Neuronal stem cell (in vitro differentiated cells): Measurements from ENCODE around the gene CDH12.

Source experiments
- DNase-seq: peaks from one replicate; pipeline ENCODE4 v3.0.0-alpha.2; 2013; ENCODE audit warnings: low spot score
- H2AFZ ChIP-seq: one replicate; pipeline ENCODE4 v1.6.1; 2013; ENCODE audit warnings: mild to moderate bottlenecking, low read length, inconsistent platforms
- H2AK5ac ChIP-seq: 2 replicates; pipeline ENCODE4 v1.6.1; 2013; ENCODE audit warnings: low read depth, mild to moderate bottlenecking, inconsistent platforms, low read length, moderate library complexity, mixed read lengths
- H2BK120ac ChIP-seq: 2 replicates; pipeline ENCODE4 v1.6.1; 2013; ENCODE audit warnings: low read depth, mild to moderate bottlenecking, inconsistent platforms, low read length, moderate library complexity, mixed read lengths
- H2BK12ac ChIP-seq: one replicate; pipeline ENCODE4 v1.6.1; 2013; ENCODE audit warnings: low read length, inconsistent platforms
- H2BK15ac ChIP-seq: 2 replicates; pipeline ENCODE4 v1.6.1; 2013; ENCODE audit warnings: mild to moderate bottlenecking, low read length, inconsistent platforms, mixed read lengths
- H2BK5ac ChIP-seq: one replicate; pipeline ENCODE4 v1.6.1; 2013; ENCODE audit warnings: inconsistent platforms, mild to moderate bottlenecking, low read length, moderate library complexity
- H3K14ac ChIP-seq: one replicate; pipeline ENCODE4 v1.6.1; 2013; ENCODE audit warnings: low read length, inconsistent platforms
- H3K18ac ChIP-seq: 2 replicates; pipeline ENCODE4 v1.6.1; 2013; ENCODE audit warnings: low read length, inconsistent platforms
- H3K23ac ChIP-seq: 2 replicates; pipeline ENCODE4 v1.6.1; 2013; ENCODE audit warnings: low read depth, mild to moderate bottlenecking, mixed read lengths, low read length, inconsistent platforms; ENCODE audit not compliant: poor library complexity
- H3K27ac ChIP-seq: replicated peaks from 3 replicates; pipeline ENCODE4 v1.5.1; 2013; ENCODE audit warnings: low read length, inconsistent platforms
- H3K27me3 ChIP-seq, 3 experiments: 2 replicates each; pipeline ENCODE4 v1.6.1; 2013; ENCODE audit warnings: low read length in 3 of 3, mild to moderate bottlenecking in 2 of 3, inconsistent platforms in 1 of 3, low read depth in 1 of 3, mixed read lengths in 1 of 3, moderate library complexity in 1 of 3; ENCODE audit not compliant: control insufficient read depth in 3 of 3, insufficient read depth in 3 of 3
- H3K36me3 ChIP-seq, 2 donors: replicated peaks in 1 of 2; 2 replicates each; pipeline ENCODE4 v1.6.1; 2013; ENCODE audit warnings: low read length in 2 of 2; ENCODE audit not compliant: control insufficient read depth in 2 of 2, insufficient read depth in 2 of 2
- H3K4ac ChIP-seq: 2 replicates; pipeline ENCODE4 v1.6.1; 2013; ENCODE audit warnings: inconsistent platforms, mild to moderate bottlenecking, low read length, moderate library complexity
- H3K4me1 ChIP-seq, 2 donors: 1 replicate in 1 of 2; 2 replicates in 1 of 2; pipeline ENCODE4 v1.6.1; 2013; ENCODE audit warnings: low read length in 2 of 2, low read depth in 1 of 2; ENCODE audit not compliant: control insufficient read depth in 2 of 2, insufficient read depth in 1 of 2
- H3K4me2 ChIP-seq: one replicate; pipeline ENCODE4 v1.6.1; 2013; ENCODE audit warnings: mild to moderate bottlenecking, low read length, inconsistent platforms; ENCODE audit not compliant: insufficient read depth, poor library complexity, severe bottlenecking
- H3K4me3 ChIP-seq, 2 donors: 2 replicates each; pipeline ENCODE4 v1.5.1; 2013; ENCODE audit warnings: low read length in 2 of 2, mild to moderate bottlenecking in 2 of 2, inconsistent platforms in 1 of 2, moderate library complexity in 1 of 2
- H3K79me1 ChIP-seq: one replicate; pipeline ENCODE4 v1.6.1; 2013; ENCODE audit warnings: low read depth, mild to moderate bottlenecking, inconsistent platforms, low read length, moderate library complexity
- H3K9ac ChIP-seq: one replicate; pipeline ENCODE4 v1.6.1; 2013; ENCODE audit warnings: mild to moderate bottlenecking, low read depth, low read length, inconsistent platforms; ENCODE audit not compliant: poor library complexity
- H3K9me3 ChIP-seq, 2 donors: replicated peaks in 1 of 2; 2 replicates each; pipeline versions ENCODE3 to v1.6.1; 2013; ENCODE audit warnings: low read length in 2 of 2, mild to moderate bottlenecking in 2 of 2, inconsistent platforms in 1 of 2, low read depth in 1 of 2, mixed read lengths in 1 of 2, moderate library complexity in 1 of 2; ENCODE audit not compliant: control insufficient read depth in 2 of 2, insufficient read depth in 1 of 2
- H4K8ac ChIP-seq: one replicate; pipeline ENCODE4 v1.6.1; 2013; ENCODE audit warnings: low read depth, mild to moderate bottlenecking, inconsistent platforms, low read length, moderate library complexity
- H4K91ac ChIP-seq: one replicate; pipeline ENCODE4 v1.6.1; 2013; ENCODE audit warnings: low read length, low read depth, mild to moderate bottlenecking, inconsistent platforms; ENCODE audit not compliant: poor library complexity
- WGBS, 2 donors: extraction: QIAGEN DNeasy Blood & Tissue Kit; methylation state at CpG; one replicate each; pipeline ENCODE4 v1.1.7; 2013; ENCODE audit warnings: missing lambda C conversion rate in 2 of 2, mixed read lengths in 1 of 2; ENCODE audit not compliant: insufficient read length in 2 of 2, insufficient replicate concordance in 1 of 2; ENCODE audit errors: extremely low coverage in 2 of 2; 5-methylcytosine and 5-hydroxymethylcytosine counted together

The CDH12 gene

DNA sequence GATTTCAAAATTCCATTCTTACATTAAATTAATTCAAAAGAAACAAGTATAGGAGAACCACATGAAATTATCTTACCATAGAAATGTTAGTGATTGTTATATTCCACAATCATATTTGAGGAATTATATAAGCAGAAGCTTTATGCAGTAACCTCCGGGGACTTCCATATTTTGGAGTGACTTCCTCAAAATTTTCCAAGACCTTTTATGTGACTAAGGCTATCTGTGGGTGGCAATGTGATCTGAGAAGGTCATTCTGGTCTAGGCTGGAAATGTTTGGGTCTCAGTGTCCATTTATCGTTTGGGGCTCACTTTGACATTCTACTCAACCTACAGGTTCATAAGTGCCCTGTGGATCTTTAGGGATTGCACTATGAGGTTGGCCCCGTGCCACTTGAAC is 776.6 kb downstream of the CDH12 start:
- Histone ChIP-seq H3K27me3 (no peaks in the 10 kb centered on the region), H3K4me1 (no peaks in the 10 kb centered on the region), H3K79me1 (no peaks in the 10 kb centered on the region), H4K91ac (no peak overlapping the region), H2BK12ac (no peak overlapping the region), H3K27ac (no peak overlapping the region), H3K4me2 (no peak overlapping the region), H3K4me3 (no peak overlapping the region), H2BK120ac (no peak overlapping the region), H2AK5ac (no peak overlapping the region), H3K23ac (no peak overlapping the region), H3K9me3 (no peaks in the 10 kb centered on the region), H2BK15ac (no peak overlapping the region), H2BK5ac (no peak overlapping the region), H3K4ac (no peak overlapping the region), H3K18ac (no peak overlapping the region), H4K8ac (no peak overlapping the region), H3K36me3 (no peaks in the 10 kb centered on the region), H3K9ac (no peak overlapping the region), H2AFZ (no peak overlapping the region), H3K14ac (no peak overlapping the region)
- no CpG with 5 or more reads among the region's 3 CpGs for WGBS, 2 donors
- DNase-seq = no peak

DNA sequence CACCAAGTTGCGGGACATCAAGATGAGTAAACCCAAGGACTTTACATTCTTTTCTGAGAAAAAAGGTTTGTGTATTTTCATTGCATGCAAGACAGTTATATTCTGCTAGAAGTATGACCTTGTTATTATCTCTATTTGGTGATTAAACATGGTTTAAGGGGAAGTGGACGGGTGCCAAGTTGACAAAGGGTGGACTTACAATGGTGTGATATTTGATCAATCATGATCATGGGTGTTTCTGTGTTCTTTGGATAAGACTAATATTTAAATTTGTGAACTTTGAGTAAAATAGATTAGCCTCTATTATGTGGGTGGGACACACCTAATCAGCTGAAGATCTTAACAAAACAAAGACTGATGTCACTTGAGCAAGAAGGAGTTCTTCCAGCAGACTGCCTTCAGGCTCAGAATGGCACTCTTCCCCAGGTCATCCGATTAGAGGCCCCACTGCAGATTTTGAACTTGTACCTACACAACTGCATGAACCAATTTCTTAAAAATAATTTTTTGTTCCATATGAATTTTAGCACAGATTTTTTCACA is 782.9 kb downstream of the CDH12 start:
- Histone ChIP-seq H3K18ac (no peak overlapping the region), H3K27me3 (no peaks in the 10 kb centered on the region), H3K27ac (no peak overlapping the region), H3K79me1 (no peaks in the 10 kb centered on the region), H3K9ac (no peak overlapping the region), H2AK5ac (no peak overlapping the region), H4K8ac (no peak overlapping the region), H3K4ac (no peak overlapping the region), H3K23ac (no peak overlapping the region), H2BK12ac (no peak overlapping the region), H3K36me3 (no peaks in the 10 kb centered on the region), H2BK120ac (no peak overlapping the region), H3K14ac (no peak overlapping the region), H2AFZ (no peak overlapping the region), H3K9me3 (no peaks in the 10 kb centered on the region), H2BK5ac (no peak overlapping the region), H3K4me3 (no peak overlapping the region), H2BK15ac (no peak overlapping the region), H4K91ac (no peak overlapping the region), H3K4me2 (no peak overlapping the region), H3K4me1 (no peaks in the 10 kb centered on the region)
- no CpG with 5 or more reads among the region's 3 CpGs for WGBS, 2 donors
- no peak for DNase-seq

DNA sequence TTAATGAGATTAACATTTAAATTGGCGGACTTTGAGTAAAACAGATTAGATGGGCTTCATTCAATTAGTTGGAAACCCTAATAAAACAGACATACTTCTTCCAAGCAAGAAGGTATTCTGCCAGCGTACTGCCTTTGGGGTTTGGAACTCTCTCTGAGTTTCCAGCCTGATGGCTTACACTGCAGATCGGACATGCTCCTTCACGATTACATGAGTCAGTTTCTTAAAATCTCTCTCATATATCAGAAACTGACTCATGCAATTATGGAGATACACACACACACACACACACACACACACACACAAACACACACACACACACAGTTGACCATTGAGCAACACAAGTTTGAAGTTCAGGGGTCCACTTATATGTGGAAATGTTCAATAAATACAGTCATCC is 789.4 kb downstream of the CDH12 start:
- H2BK5ac ChIP-seq = no peak overlapping the region
- H3K4me1 ChIP-seq = no peaks in the 10 kb centered on the region
- H3K4me2 ChIP-seq = no peak overlapping the region
- H2AFZ ChIP-seq = no peak overlapping the region
- no peak overlapping the region for H3K9ac ChIP-seq
- H3K14ac ChIP-seq = no peak overlapping the region
- no peaks in the 10 kb centered on the region for H3K79me1 ChIP-seq
- no peak overlapping the region for H4K8ac ChIP-seq
- no peak overlapping the region for H3K27ac ChIP-seq
- no peak overlapping the region for H3K4me3 ChIP-seq
- no peak overlapping the region for H3K4ac ChIP-seq
- no peak overlapping the region for H3K18ac ChIP-seq
- H3K36me3 ChIP-seq = no peaks in the 10 kb centered on the region
- no peak overlapping the region for H2AK5ac ChIP-seq
- H3K27me3 ChIP-seq = no peaks in the 10 kb centered on the region
- no peak overlapping the region for H2BK15ac ChIP-seq
- WGBS, 2 donors = no CpG with 5 or more reads among the region's 4 CpGs
- no peak overlapping the region for H2BK12ac ChIP-seq
- H3K9me3 ChIP-seq = no peaks in the 10 kb centered on the region
- DNase-seq = no peak
- H2BK120ac ChIP-seq = no peak overlapping the region
- H4K91ac ChIP-seq = no peak overlapping the region
- no peak overlapping the region for H3K23ac ChIP-seq

DNA sequence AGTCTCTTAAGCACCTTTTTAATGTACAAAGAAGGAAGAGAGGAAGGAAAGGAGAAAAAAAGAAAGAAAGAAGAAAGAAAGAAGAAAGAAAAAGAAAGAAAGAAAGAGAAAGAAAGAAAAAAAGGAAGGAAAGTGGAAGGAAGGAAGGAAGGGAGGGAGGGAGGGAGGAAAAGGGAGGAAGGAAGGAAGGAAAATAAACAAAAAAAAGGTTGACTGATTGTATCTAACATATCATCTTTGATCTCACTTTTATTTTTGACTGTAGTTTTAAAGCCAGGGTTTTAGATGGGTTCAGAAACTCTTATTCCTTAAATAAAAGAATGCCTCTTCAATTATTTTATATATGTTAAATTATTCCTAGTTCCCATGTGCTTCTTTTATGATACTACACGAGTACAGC is 794.5 kb downstream of the CDH12 start:
- Histone ChIP-seq H3K27ac (no peak overlapping the region), H3K36me3 (no peaks in the 10 kb centered on the region), H3K4me1 (no peaks in the 10 kb centered on the region), H2AFZ (no peak overlapping the region), H4K8ac (no peak overlapping the region), H3K23ac (no peak overlapping the region), H3K4me3 (no peak overlapping the region), H3K9me3 (no peaks in the 10 kb centered on the region), H3K79me1 (no peaks in the 10 kb centered on the region), H3K27me3 (no peaks in the 10 kb centered on the region), H2BK120ac (no peak overlapping the region), H2BK15ac (no peak overlapping the region), H3K9ac (no peak overlapping the region), H2AK5ac (no peak overlapping the region), H4K91ac (no peak overlapping the region), H3K14ac (no peak overlapping the region), H3K18ac (no peak overlapping the region), H3K4ac (no peak overlapping the region), H3K4me2 (no peak overlapping the region), H2BK5ac (no peak overlapping the region), H2BK12ac (no peak overlapping the region)
- WGBS, 2 donors = no CpG with 5 or more reads among the region's 1 CpG
- DNase-seq = no peak
